H9 (cell line): ENCODE data around the gene ABCG5. TPM values are rescaled to one million over a fixed set of nuclear protein-coding genes. Genes with fewer than 3 reads are reported as not detected.
A peak's percentile ranks its signal among the peaks of the same experiment; 100 is the strongest.

Experiments used
- DNase-seq: peaks from one replicate; pipeline ENCODE4 v3.0.0-alpha.2; 2017
- H2AFZ ChIP-seq: one replicate; pipeline ENCODE4 v1.6.1; 2013; ENCODE audit warnings: mild to moderate bottlenecking, low read length, control low read depth, moderate library complexity
- H2AK5ac ChIP-seq: 2 replicates; pipeline ENCODE4 v1.6.1; 2013; ENCODE audit warnings: low read length, control low read depth, mixed read lengths; ENCODE audit not compliant: insufficient read length
- H2BK120ac ChIP-seq: one replicate; pipeline ENCODE4 v1.6.1; 2013; ENCODE audit warnings: low read depth, mild to moderate bottlenecking, low read length, control low read depth, inconsistent platforms; ENCODE audit not compliant: poor library complexity, severe bottlenecking
- H2BK12ac ChIP-seq: 2 replicates; pipeline ENCODE4 v1.6.1; 2013; ENCODE audit warnings: low read length, control low read depth, mixed read lengths, low read depth; ENCODE audit not compliant: insufficient read length
- H2BK15ac ChIP-seq: 2 replicates; pipeline ENCODE4 v1.6.1; 2013; ENCODE audit warnings: low read depth, low read length, control low read depth
- H2BK20ac ChIP-seq: one replicate; pipeline ENCODE4 v1.6.1; 2013; ENCODE audit warnings: low read depth, mild to moderate bottlenecking, low read length, control low read depth, inconsistent platforms; ENCODE audit not compliant: poor library complexity, severe bottlenecking
- H2BK5ac ChIP-seq: 2 replicates; pipeline ENCODE4 v1.6.1; 2013; ENCODE audit warnings: low read length, control low read depth, mixed read lengths; ENCODE audit not compliant: insufficient read length
- H3K14ac ChIP-seq: 2 replicates; pipeline ENCODE4 v1.6.1; 2013; ENCODE audit warnings: low read length, control low read depth; ENCODE audit not compliant: insufficient read depth
- H3K18ac ChIP-seq: 2 replicates; pipeline ENCODE4 v1.6.1; 2013; ENCODE audit warnings: low read depth, mild to moderate bottlenecking, mixed read lengths, low read length, control low read depth; ENCODE audit not compliant: insufficient read length
- H3K23ac ChIP-seq: 2 replicates; pipeline ENCODE4 v1.6.1; 2013; ENCODE audit warnings: low read length, control low read depth, mixed read lengths, low read depth; ENCODE audit not compliant: insufficient read length
- H3K23me2 ChIP-seq: 2 replicates; pipeline ENCODE4 v1.6.1; 2013; ENCODE audit warnings: low read depth, mild to moderate bottlenecking, mixed read lengths, low read length, control low read depth; ENCODE audit not compliant: insufficient read length, poor library complexity, severe bottlenecking
- H3K27ac ChIP-seq: 2 replicates; pipeline ENCODE4 v1.5.1; 2013; ENCODE audit warnings: low read length, control low read depth, mixed read lengths, low read depth; ENCODE audit not compliant: insufficient read length
- H3K27me3 ChIP-seq: 2 replicates; pipeline ENCODE4 v1.6.1; 2013; ENCODE audit warnings: low read length, control low read depth, inconsistent platforms; ENCODE audit not compliant: insufficient read depth
- H3K4ac ChIP-seq: 2 replicates; pipeline ENCODE4 v1.6.1; 2013; ENCODE audit warnings: low read depth, mild to moderate bottlenecking, control low read depth, inconsistent platforms, low read length, moderate library complexity
- H3K4me1 ChIP-seq: 2 replicates; pipeline ENCODE4 v1.6.1; 2013; ENCODE audit warnings: low read length, control low read depth, inconsistent platforms; ENCODE audit not compliant: insufficient read depth
- H3K4me2 ChIP-seq: 2 replicates; pipeline ENCODE4 v1.6.1; 2013; ENCODE audit warnings: low read length, control low read depth, mixed read lengths; ENCODE audit not compliant: insufficient read length, insufficient read depth
- H3K56ac ChIP-seq: 2 replicates; pipeline ENCODE4 v1.6.1; 2013; ENCODE audit warnings: low read depth, mild to moderate bottlenecking, mixed read lengths, low read length, control low read depth; ENCODE audit not compliant: insufficient read length
- H3K79me1 ChIP-seq: 2 replicates; pipeline ENCODE4 v1.6.1; 2013; ENCODE audit warnings: low read depth, mild to moderate bottlenecking, moderate library complexity, low read length, control low read depth, inconsistent platforms; ENCODE audit not compliant: insufficient read depth, poor library complexity, severe bottlenecking
- H3K79me2 ChIP-seq: 2 replicates; pipeline ENCODE4 v1.6.1; 2013; ENCODE audit warnings: low read length, control low read depth, inconsistent platforms; ENCODE audit not compliant: insufficient read depth
- H3K9ac ChIP-seq: 2 replicates; pipeline ENCODE4 v1.6.1; 2013; ENCODE audit warnings: low read length, control low read depth, mixed read lengths; ENCODE audit not compliant: insufficient read length; ENCODE audit errors: extremely low read depth
- H3K9me3 ChIP-seq: one replicate; pipeline ENCODE4 v1.6.1; 2013; ENCODE audit warnings: low read depth, low read length, inconsistent platforms; ENCODE audit not compliant: control insufficient read depth
- H3T11ph ChIP-seq: one replicate; pipeline ENCODE4 v1.6.1; 2013; ENCODE audit warnings: mild to moderate bottlenecking, low read length, control low read depth, inconsistent platforms
- H4K20me1 ChIP-seq: one replicate; pipeline ENCODE4 v1.6.1; 2013; ENCODE audit not compliant: control insufficient read depth, insufficient read length, insufficient read depth
- H4K5ac ChIP-seq: 2 replicates; pipeline ENCODE4 v1.6.1; 2013; ENCODE audit warnings: low read depth, mild to moderate bottlenecking, mixed read lengths, low read length, control low read depth; ENCODE audit not compliant: insufficient read length
- H4K8ac ChIP-seq: replicated peaks from 2 replicates; pipeline ENCODE4 v1.6.1; 2013; ENCODE audit warnings: low read length, control low read depth, mixed read lengths, low read depth; ENCODE audit not compliant: insufficient read length
- H4K91ac ChIP-seq: 2 replicates; pipeline ENCODE4 v1.6.1; 2013; ENCODE audit warnings: low read depth, mild to moderate bottlenecking, moderate library complexity, mixed read lengths, low read length, control low read depth; ENCODE audit not compliant: insufficient read length
- H3K27ac Mint-ChIP-seq, 3 experiments: 2 replicates in 2 of 3; 3 replicates in 1 of 3; pipeline ENCODE4 v1.8.0; 2020 to 2021; ENCODE audit warnings: mixed read lengths in 3 of 3, mild to moderate bottlenecking in 1 of 3, moderate library complexity in 1 of 3
- H3K27me3 Mint-ChIP-seq: 2 replicates; pipeline ENCODE4 v1.8.0; 2021; ENCODE audit warnings: low read depth, mild to moderate bottlenecking, moderate library complexity, mixed read lengths
- H3K36me3 Mint-ChIP-seq, 3 experiments: 2 replicates in 2 of 3; 3 replicates in 1 of 3; pipeline ENCODE4 v1.8.0; 2020 to 2021; ENCODE audit warnings: low read depth in 3 of 3, mixed read lengths in 3 of 3; ENCODE audit not compliant: insufficient read depth in 1 of 3
- H3K4me1 Mint-ChIP-seq, 2 experiments: 2 replicates each; pipeline ENCODE4 v1.8.0; 2020; ENCODE audit warnings: mixed read lengths in 2 of 2
- H3K4me3 Mint-ChIP-seq, 2 experiments: 2 replicates in 1 of 2; 3 replicates in 1 of 2; pipeline ENCODE4 v1.8.0; 2020 to 2021; ENCODE audit warnings: mild to moderate bottlenecking in 2 of 2, mixed read lengths in 2 of 2, moderate library complexity in 1 of 2
- H3K9me3 Mint-ChIP-seq, 2 experiments: 2 replicates in 1 of 2; 3 replicates in 1 of 2; pipeline ENCODE4 v1.8.0; 2020; ENCODE audit warnings: mild to moderate bottlenecking in 2 of 2, mixed read lengths in 2 of 2, moderate library complexity in 1 of 2
- CTCF ChIP-seq: fragments of 200-600 bp; sonication (generic); conservative IDR thresholded peaks from 3 replicates; pipeline ENCODE4 v1.8.0; 2021; ENCODE audit warnings: antibody characterized with exemption, mild to moderate bottlenecking
- WGBS: extraction: QIAGEN DNeasy Blood & Tissue Kit; methylation state at CpG from one replicate; pipeline ENCODE4 v1.1.7; 2013; ENCODE audit warnings: missing lambda C conversion rate, low lambda C conversion rate, mixed read lengths; ENCODE audit not compliant: insufficient read length; ENCODE audit errors: extremely low coverage; 5-methylcytosine and 5-hydroxymethylcytosine counted together
- total RNA-seq: library from RNA; stranded (reverse); gene quantifications from 2 replicates; pipeline ENCODE4 v1.2.1, GENCODE V29; 2021

Gene ABCG5
- total RNA-seq, 1 experiment from 2014 or later, result not detected

- Mint-ChIP-seq H3K9me3 (no peaks in the 10 kb centered on the region), H3K27ac (no peak overlapping the region; a peak in 1 of 7 replicates), H3K36me3 (no peaks in the 10 kb centered on the region), H3K27me3 (no peaks in the 10 kb centered on the region), H3K4me1 (peaks cover 3 to 8% of the 10 kb centered on the region in 2 experiments), H3K4me3 (peak overlapping the region; percentile 89 to 93)
- Histone ChIP-seq H3T11ph (no peak overlapping the region), H3K23ac (no peak overlapping the region), H2BK12ac (no peak overlapping the region), H2BK15ac (no peak overlapping the region), H3K4ac (no peak overlapping the region), H2AFZ (no peak overlapping the region), H3K14ac (no peak overlapping the region), H3K4me1 (no peaks in the 10 kb centered on the region), H4K20me1 (no peaks in the 10 kb centered on the region), H2BK5ac (no peak overlapping the region), H3K79me2 (no peaks in the 10 kb centered on the region), H2AK5ac (no peak overlapping the region), H4K91ac (no peak overlapping the region), H3K27me3 (no peaks in the 10 kb centered on the region), H2BK120ac (no peak overlapping the region), H3K23me2 (peaks cover 7% of the 10 kb centered on the region), H4K5ac (no peak overlapping the region), H2BK20ac (no peak overlapping the region), H3K56ac (no peak overlapping the region), H3K4me2 (peak overlapping the region; percentile 89), H3K79me1 (no peaks in the 10 kb centered on the region), H4K8ac (no peak overlapping the region), H3K27ac (no peak overlapping the region), H3K9me3 (no peaks in the 10 kb centered on the region), H3K9ac (peak overlapping the region; percentile 24), H3K18ac (no peak overlapping the region)
- no peak for TF ChIP-seq CTCF
- WGBS, result no CpG with 5 or more reads among the region's 7 CpGs
- no peak for DNase-seq
Measured at GRCh38 chr2:43774617-43775016, 64.0 kb downstream of the ABCG5 start.
